DMS53 treated with DMSO at 0.1 percent for 48 hours (cell line): ENCODE data around the gene GATAD2B.
"Not testable (repeated sequence)": the region's sequence is repeated elsewhere in the genome, so short reads cannot be mapped to it uniquely, and the experiment has no call there.

Experiments
- DNase-seq: peaks from one replicate; lab custom pipeline; 2025; ENCODE audit not compliant: unreplicated experiment; lab: John Stamatoyannopoulos, UW

GATAD2B gene

DNA sequence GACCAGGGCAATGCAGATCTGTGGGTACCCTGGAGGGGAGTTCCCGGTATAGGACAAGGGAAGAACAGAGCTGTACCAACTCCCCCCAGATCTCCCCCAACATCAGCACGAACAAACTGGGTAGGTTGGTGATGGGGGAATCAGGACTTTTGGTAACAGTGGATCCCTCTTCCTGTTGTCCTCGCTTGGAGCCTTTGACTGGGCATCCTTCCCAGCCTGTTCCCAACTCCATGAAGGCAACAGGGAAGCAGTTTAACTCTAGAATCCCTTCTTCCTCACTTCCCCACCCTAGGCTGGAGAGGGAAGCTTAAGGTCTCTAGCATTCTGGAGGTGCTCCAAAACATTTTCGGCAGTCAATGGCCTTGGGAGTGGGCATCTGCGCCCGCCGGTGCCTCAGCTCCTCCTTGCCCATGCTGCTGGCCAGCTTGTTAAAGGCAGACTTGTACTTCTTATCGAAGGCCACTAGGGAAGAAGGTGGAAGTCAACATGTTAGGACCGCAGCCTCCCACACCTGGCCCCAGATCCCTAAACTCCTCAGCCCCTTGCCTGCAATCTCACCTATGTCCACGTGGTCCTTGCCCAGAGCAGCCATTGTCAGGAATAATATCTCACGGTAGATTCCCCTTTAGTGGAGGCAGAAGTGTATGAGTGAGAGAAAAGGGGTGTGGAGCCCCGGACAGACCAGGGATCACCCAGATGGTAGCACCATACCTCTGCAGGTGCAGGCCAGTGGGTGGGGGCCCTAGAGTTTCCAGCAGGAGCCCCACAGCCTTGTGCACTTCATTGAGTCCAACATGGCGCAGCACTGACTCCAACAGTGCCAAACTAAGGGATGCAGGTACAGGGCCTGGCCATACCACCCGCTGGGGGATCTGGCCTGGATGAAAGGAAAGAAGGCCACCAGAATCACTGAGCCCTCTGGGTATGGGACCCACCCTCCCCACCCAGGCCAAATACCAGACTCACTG, 7.5 kb upstream of the GATAD2B start:
- DNase-seq: no peak

DNA sequence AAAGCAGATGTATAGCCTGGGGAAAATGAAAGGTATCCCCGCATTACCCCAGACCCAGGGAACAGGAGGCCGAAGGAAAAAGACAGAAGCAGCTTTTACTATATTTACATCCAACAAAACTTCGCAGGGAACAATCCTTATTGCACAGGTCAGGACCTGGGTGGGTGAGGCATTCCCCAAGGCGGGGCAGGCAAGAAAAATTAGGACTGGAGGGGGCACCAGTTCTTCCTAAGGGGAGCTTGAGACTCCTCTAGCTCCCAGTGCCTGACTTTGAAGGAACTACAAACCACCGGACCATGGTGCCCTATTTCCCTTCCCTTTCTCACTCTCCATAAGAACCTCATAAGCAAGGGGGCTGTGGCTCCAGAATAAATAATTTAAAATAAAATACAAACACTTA, 6.7 kb upstream of the GATAD2B start:
- DNase-seq: no peak

DNA sequence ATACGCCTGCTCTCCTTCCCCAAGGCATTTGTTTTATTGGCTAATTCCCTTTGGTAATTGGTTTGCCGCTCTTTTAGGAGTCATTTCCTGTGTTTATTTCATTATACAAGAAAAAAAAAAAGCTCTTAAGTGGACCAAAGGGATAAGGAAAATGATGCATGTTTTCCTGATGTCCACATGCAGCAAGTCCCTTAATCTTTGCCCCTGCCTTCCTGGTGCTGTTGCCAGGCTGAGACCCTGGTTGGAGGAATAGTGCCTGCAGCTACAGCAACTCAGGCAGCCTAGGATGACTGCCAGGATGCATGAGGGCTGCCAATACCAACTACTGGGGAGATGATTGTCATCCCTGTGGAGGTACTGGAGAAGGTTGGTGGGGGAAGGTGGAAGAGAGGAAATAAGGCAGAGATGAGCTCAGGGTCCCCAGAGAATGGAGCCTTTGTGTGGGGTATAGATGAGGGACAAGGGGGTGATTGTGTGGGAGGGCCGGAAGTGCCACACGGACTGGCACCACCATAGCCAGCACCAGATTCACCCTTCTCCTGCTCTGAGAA, 6.1 kb upstream of the GATAD2B start:
- DNase-seq: no peak

DNA sequence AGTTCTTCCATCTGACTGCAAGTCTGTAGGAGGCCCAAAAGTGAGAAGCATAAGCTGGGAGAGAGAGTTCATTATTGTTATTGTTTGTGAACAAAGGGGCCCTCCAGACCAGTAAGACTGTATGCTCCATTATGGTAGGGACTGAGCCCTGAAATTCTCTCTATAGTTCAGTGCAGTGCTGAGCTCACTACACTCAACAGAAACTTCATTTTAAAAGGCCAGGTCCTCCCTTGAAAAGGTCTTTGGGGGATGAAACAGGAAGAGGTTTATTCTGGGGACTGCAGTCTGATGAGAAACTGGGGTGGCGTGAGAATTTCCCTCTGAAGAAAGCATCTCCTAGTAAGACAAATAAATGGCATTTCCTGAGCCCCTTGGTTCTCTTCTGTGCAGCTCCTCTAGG, 5.5 kb upstream of the GATAD2B start:
- no peak for DNase-seq

DNA sequence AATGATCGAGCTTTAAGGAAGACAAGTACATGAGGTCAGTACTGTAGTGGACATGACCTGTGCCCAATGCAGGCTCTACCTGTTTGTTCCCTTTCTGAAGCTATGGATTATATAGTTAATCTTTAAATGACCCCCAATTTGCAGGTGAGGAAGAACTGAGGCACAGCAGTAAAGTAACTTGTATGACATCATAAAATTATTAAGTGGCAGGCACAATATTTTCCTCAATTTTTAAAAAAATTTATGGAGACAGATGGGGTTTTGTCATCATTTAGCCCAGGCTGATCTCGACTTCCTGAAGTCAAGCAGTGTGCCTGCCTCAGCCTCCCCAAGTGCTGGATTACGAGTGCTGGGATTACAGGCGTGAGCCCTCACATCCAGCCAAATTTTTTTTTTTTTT, 3.6 kb upstream of the GATAD2B start:
- no peak for DNase-seq

DNA sequence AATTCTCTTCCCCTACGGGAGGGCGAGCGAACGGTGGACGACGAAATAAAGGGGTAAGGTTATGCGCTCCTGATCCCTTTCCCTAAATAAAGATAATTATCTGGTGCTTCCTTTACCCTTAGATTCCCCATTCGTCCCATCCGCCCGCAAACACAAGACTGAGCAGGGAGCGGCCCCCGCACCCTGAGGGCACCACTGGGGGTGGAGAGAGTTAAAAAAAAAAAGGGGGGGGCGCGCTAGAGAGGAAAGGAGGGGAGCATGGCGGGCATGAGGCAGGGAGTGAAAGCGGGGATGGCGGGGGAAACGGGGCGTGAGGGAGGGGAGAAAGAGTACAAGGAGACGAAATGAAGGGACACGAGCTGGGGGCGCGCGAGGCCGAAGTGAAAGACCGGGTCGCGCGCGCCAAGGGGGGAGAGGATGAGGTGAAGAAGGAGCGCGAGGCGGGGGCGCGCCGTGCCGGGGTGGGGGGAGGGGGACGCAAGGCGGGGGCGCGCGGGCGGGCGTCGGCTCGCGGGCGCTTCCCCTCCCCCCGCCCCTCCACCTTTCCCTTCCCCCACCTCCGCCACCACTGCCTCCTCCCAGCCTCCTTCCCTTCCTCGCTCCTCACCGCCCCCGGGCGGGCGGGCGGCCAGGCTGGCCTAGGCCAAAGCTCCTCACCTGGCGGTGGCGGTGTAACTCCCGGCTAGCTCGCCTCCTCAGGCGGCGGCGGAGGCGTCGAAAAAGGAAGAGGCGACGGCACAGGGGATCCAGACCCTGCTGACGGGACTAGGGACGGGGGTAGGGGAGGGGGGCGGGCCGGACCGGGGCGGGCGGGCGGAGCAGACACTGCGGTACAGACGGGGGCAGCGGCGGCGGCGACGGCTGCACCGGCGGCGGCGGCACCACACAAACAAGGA, 448 bp downstream of the GATAD2B start:
- DNase-seq: peak; percentile 54

DNA sequence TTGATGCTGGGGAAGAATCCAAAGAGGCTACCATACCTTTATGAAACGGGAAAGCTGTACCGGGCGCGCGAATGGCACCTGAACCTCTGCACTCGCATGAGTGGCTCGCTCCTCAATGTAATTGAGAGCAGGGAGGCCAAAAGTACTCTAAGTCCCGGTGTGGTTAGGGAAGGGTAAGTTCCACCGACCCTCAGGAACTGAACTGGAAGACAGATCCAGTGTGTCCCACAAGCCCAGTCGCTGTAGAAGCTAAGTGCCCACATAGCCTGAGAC, 1.0 kb downstream of the GATAD2B start:
- DNase-seq: no peak

DNA sequence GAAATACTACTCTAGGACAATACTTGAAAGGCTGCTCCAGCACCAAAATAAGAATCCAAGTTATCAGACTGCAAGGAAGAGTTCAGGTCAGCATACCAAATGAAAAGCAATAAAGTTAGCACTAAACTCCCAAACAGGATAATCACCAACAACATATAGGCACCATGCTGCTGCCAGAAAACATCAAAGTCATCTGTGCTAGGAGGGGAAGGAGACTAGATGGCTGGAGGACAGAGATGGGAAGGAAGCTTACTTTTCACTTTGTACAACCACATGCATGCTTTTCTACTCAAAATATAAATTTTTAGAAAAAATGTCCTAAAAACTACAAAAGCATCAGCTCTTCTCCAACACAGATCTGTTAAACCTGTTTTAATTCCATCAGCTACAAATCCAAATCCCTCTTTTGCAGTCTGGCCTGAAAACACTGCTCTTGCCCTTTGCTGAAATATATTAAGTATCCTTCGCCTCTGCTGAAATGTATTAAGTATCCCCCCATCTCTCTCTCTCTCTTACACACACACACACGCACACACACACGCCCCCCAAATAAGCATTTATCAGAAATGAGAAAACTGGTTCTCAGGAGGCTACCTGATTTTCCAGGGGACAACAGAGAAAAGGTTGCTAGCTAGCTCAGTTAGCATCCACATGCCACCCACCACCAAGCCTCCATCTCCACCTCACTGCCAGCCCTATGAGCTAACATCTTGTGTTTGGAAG, 1.5 kb downstream of the GATAD2B start:
- DNase-seq: no peak

DNA sequence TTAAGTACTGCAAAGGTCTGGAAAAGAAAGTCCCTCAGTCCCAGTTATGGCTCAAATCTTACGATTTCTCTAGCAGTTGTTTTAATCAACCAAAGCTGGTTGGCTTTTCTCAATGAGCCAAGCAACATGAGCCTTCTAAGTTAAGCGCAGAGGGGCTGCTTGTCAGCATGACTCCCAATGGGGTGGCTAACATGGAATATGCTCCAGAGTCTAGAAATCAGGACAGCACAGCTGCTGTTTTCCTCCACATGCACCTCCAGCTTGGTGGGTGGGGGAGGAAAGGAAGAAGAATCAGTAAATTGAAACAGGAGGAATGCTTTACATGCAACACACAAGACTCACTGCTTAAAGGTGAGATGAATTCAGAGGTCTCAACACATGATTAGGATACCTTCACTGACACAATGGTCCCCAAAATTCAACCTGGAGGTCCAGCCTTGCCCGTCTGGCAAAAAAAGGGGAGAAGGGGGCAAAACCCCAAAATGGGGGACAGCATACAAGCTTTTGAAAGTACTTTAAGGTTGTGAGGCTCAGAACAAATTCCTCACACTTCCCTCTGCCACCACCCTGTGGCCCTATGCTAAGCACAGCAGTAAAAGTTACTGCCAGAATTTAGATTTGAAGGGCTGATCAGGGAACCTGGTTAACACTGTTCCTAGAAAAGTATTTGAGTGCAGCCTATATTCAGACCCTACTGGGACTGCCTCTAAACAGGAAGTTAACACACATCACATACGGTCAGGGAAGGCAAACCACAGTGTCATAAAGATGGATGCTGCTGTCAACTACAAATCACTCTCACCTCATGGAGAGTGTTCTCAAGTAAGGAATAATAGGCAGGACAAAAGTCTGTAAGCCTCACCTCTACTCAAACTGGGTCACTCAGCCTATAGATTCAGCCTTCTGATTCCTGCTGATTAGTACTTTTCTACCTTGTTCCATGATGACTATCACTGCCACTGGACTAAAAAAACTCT, 2.6 kb downstream of the GATAD2B start:
- DNase-seq: no peak

DNA sequence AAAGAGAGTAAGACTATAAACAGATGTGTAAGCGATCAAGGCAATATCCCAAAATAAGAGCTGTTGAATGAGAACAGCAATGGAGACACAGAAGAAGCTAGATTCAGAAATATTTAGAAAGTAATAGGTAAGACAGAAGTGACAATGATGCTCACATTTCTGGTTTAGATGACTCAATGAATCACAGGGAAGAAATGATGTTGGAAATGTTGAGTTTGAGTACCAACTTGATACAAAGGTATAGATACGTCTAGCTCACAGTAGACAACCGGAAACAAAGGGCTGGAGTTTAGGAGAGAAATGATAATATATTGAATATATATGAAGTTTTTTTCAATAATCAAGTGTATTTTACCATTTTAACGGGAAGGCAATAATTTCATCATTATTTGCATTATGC, 6.5 kb downstream of the GATAD2B start:
- DNase-seq: no peak

DNA sequence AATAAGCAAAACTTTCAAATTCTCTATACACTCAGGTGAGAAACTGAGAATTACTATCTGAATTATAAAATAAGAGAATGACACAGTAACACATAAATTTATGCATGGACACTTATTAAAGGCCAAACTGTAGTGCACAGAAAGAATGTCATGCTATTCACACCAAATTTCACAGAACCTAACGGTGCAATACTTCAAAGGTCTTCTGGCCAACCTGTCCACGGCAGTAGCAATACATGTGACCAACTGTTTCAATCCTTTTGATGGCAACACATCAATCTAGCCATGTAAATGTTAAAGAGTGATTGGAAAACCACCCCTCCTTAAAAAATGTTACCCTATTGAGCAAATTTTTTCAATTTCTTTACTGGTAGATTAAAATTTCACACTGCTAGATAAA, 10.4 kb downstream of the GATAD2B start:
- DNase-seq: no peak

DNA sequence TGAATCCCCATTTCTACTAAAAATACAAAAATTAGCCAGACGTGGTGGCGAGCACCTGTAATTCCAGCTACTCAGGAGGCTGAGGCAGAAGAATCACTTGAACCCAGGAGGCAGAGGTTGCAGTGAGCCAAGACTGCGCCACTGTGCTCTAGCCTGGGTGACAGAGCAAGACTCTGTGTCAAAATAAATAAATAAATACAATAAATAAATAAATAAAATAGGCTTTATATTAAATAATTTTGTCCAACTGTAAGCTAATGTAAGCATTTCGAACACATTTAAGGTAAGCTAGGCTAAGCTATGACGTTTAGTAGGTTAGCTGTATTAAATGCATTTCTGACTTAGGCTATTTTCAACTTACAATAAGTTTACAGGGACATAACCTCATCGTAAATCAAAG, 12.2 kb downstream of the GATAD2B start:
- not testable (repeated sequence) for DNase-seq

DNA sequence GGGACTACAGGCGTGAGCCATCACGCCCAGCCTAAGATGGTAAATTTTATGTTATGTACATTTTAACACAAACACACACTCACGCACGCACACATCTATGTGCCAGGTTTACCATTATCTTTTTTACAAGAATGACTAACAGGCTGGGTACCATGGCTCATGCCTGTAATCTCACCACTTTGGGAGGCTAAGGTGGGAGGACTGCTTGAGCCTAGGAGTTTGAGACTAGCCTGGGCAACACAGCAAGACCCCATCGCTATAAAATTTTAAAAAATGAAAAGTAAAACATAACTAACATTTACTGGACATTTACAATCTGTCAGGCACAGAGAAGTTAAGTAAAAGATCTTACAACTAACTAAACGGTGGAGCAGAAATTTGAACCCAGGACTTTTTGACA, 14.7 kb downstream of the GATAD2B start:
- DNase-seq: no peak

DNA sequence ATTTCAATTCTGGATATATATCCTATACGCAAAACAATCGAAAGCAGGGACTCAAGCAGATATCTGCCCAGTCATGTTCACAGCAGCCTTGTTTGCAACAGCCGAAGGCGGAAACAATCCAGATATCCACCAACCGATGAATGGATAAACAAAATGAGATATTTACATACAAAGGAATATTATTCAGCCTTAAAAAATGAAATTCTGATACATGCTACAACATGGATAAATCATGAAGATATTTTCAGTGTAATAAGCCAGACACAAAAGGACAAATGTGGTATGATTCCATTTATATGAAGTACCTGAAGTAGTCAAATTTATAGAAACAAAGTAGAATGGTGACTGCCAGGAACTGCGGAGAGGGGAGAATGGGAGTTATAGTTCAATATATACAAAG, 15.6 kb downstream of the GATAD2B start:
- no peak for DNase-seq

DNA sequence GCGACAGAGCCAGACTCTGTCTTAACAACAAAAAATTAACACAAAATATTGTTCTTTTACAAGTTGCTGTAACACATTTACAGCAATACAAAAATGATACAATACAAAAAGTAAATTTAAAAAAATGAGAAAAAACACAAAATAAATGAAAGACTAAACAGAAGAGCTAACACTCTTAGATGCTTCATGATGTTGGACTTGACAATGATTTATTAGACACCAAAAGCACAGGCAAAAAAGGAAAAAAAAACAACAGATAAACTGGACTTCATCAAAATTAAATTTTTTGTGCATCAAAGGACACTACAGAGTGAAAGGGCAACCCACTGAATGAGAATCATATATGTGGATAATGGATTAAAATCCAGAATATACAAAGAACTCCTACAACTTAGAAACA, 16.4 kb downstream of the GATAD2B start:
- no peak for DNase-seq

DNA sequence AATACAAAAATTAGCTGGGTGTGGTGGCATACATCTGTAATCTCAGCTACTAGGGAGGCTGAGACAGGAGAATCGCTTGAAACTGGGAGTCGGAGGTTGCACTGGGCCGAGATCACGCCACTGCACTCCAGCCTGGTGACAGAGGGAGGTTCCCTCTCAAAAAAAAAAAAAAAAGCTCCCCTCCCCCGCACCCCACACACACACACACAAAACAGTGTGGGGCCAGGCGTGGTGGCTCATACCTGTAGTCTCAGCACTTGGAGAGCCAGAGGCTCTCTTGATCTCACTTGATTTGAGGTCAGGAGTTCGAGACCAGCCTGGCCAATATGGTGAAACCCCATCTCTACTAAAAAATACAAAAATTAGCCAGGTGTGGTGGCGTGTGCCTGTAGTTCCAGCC, 16.9 kb downstream of the GATAD2B start:
- not testable (repeated sequence) for DNase-seq

DNA sequence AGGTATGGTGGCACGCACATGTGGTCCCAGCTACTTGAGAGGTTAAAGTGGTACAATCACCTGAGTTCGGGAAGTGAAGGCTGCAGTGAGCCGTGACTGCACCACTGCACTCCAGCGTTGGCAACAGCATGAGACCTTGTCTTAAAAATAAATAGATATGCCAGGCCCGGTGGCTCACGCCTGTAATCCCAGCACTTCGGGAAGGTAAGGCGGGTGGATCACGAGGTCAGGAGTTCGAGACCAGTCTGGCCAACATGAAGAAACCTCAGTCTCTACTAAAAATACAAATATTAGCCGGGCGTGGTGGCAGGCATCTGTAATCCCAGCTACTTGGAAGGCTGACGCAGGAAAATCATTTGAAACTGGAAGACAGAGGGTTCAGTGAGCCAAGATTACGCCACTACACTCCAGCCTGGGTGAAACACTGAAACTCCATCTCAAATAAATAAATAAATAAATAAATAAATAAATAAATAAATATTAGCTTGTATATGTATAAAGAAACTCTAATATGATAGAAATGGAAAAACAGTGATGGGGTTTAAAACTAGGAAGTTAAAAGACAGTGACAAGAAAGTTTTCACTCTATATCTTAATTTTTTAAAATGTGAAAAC, 18.8 kb downstream of the GATAD2B start:
- DNase-seq: no peak

DNA sequence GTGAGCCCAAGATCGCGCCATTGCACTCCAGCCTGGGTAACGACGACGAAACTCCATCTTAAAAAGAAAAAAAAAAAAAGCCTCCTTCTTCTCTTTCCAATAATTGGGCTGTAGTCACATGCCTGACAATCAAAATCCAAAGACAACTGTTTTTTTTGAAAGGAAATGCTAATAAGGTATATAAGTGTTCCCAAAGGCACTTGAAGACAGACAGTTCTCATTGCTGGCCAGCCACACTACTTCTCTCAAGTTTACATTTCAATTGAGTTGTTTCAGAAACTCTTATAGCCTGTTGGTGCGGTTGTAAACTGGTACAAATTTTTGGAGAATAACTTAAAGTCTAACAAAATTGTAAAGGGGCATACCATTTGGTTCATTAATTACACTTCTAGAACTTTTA, 23.3 kb downstream of the GATAD2B start:
- DNase-seq: no peak

DNA sequence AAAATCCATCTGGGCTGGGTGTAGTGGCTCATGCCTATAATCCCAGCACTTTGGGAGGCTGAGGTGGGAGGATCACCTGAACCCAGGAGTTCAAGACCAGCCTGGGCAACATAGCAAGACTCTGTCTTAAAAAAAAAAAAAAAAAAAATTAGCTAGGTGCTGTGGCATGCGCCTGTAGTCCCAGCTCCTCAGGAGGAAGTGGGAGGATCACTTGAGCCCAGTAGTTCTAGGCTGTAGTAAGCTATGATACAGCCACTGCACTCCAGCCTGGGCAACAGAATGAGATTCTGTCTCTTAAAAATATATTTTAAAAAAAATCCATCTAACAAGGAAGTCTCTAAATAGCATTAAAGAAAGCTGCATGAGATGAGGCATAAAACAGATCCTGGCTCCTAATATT, 26.9 kb downstream of the GATAD2B start:
- DNase-seq: not testable (repeated sequence)

DNA sequence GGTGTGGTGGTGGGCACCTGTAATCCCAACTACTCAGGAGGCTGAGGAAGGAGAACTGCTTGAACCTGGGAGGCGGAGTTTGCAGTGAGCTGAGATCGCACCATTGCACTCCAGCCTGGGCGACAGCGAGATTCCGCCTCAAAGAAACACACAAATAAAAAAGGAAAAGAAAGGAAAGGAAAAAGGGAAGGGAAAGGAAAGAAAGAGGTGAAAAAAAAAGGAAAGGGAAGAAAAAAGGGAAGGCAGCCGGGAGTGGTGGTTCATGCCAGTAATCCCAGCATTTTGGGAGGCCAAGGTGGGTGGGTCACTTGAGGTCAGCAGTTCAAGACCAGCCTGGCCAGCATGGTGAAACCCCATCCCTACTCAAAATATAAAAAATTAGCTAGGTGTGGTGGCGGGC, 31.7 kb downstream of the GATAD2B start:
- not testable (repeated sequence) for DNase-seq
